ENCODE results near the gene EPOP. TPM values are rescaled to one million over a fixed set of nuclear protein-coding genes. Genes with fewer than 3 reads are reported as not detected.

Gene EPOP
- total and polyA plus RNA-seq, 2 of the 13 experiments (the other 11 are each of a cell fraction or from before 2014, with no cell fraction given), result 14.7 to 37.8 TPM

GRCh38 chr17:38715216-38715943, 40.6 kb upstream of the EPOP start (continued):
- no peak for TF ChIP-seq NFRKB (IDR thresholded peaks at IDR 0.05)
- no peak for TF ChIP-seq ARNTL (CRISPR knock-in tag; IDR thresholded peaks at IDR 0.05)
- no peak for TF ChIP-seq RFX3 (CRISPR knock-in tag; IDR thresholded peaks at IDR 0.05)
- no peak for TF ChIP-seq NR0B2 (CRISPR knock-in tag; IDR thresholded peaks at IDR 0.05)
- peak; percentile 43 for TF ChIP-seq RBM22 (optimal IDR thresholded peaks at IDR 0.05; ENCODE audit: low read length)
- TF ChIP-seq KDM2A (CRISPR knock-in tag; IDR thresholded peaks at IDR 0.05; ENCODE audit: borderline replicate concordance, low read depth), result no peak
- TF ChIP-seq HDAC1 (CRISPR knock-in tag; IDR thresholded peaks at IDR 0.05), result no peak
- TF ChIP-seq SNAPC2 (CRISPR knock-in tag; IDR thresholded peaks at IDR 0.05), result no peak
- TF ChIP-seq ZNF230 (CRISPR knock-in tag; IDR thresholded peaks at IDR 0.05), result no peak
- no peak for TF ChIP-seq ZNF746 (CRISPR knock-in tag; IDR thresholded peaks at IDR 0.05)
- no peak for TF ChIP-seq CENPX (CRISPR knock-in tag; IDR thresholded peaks at IDR 0.05)
- TF ChIP-seq ARHGAP35 (CRISPR knock-in tag; IDR thresholded peaks at IDR 0.05; ENCODE audit: borderline replicate concordance), result no peak
- TF ChIP-seq GABPB1 (CRISPR knock-in tag; IDR thresholded peaks at IDR 0.05), result no peak
- no peak for TF ChIP-seq MEIS2 (CRISPR knock-in tag; IDR thresholded peaks at IDR 0.05)
- TF ChIP-seq MTA1 (CRISPR knock-in tag; IDR thresholded peaks at IDR 0.05; ENCODE audit: borderline replicate concordance), result no peak
- no peak for TF ChIP-seq SOX6 (IDR thresholded peaks at IDR 0.05)
- no peak for TF ChIP-seq SOX6 (CRISPR knock-in tag; IDR thresholded peaks at IDR 0.05)
- no peak for TF ChIP-seq PHF5A (CRISPR knock-in tag; IDR thresholded peaks at IDR 0.05; ENCODE audit: low read depth, unreplicated experiment)
- peak; percentile 67 for TF ChIP-seq RBFOX2 (IDR thresholded peaks at IDR 0.05; ENCODE audit: low read depth, low read length)
- TF ChIP-seq ZBTB25 (CRISPR knock-in tag; IDR thresholded peaks at IDR 0.05), result no peak
- no peak for TF ChIP-seq WIZ (CRISPR knock-in tag; IDR thresholded peaks at IDR 0.05)
- no peak for TF ChIP-seq ZNF274 (CRISPR knock-in tag; IDR thresholded peaks at IDR 0.05)
- no peak for TF ChIP-seq SOX13 (IDR thresholded peaks at IDR 0.05)
- no peak for TF ChIP-seq SOX13 (CRISPR knock-in tag; conservative IDR thresholded peaks at IDR 0.05 in 1 of 2, IDR thresholded peaks at IDR 0.05 in 1 of 2)
- no peak for TF ChIP-seq IKZF4 (CRISPR knock-in tag; IDR thresholded peaks at IDR 0.05; ENCODE audit: borderline replicate concordance, low read depth, not compliant biosample characterization)
- TF ChIP-seq ARID2 (CRISPR knock-in tag; IDR thresholded peaks at IDR 0.05; ENCODE audit: borderline replicate concordance), result no peak
- peak; percentile 20 to 35; a peak in 2 of 4 replicates for TF ChIP-seq POLR2A (IDR thresholded peaks at IDR 0.05; ENCODE audit: insufficient read depth in 1 of 2, low read depth in 2 of 2, low read length in 2 of 2)
- TF ChIP-seq ZNF761 (CRISPR knock-in tag; conservative IDR thresholded peaks at IDR 0.05), result no peak
- no peak for TF ChIP-seq ZBTB3 (CRISPR knock-in tag; IDR thresholded peaks at IDR 0.05; ENCODE audit: borderline replicate concordance, low read depth)
- TF ChIP-seq ZNF775 (CRISPR knock-in tag; IDR thresholded peaks at IDR 0.05; ENCODE audit: borderline replicate concordance), result no peak
- no peak for TF ChIP-seq ZNF224 (CRISPR knock-in tag; IDR thresholded peaks at IDR 0.05)
- no peak for TF ChIP-seq SIX4 (CRISPR knock-in tag; IDR thresholded peaks at IDR 0.05)
